Fibroblast of skin of left quadriceps (primary cell): ENCODE data around the gene OST4.
"Not testable (repeated sequence)": the region's sequence is repeated elsewhere in the genome, so short reads cannot be mapped to it uniquely, and the experiment has no call there.

Experiments
- DNase-seq, 2 experiments: peaks; one replicate each; pipeline ENCODE4 v3.0.0-alpha.2; 2013; ENCODE audit warnings: low read depth in 2 of 2

Gene OST4

DNA sequence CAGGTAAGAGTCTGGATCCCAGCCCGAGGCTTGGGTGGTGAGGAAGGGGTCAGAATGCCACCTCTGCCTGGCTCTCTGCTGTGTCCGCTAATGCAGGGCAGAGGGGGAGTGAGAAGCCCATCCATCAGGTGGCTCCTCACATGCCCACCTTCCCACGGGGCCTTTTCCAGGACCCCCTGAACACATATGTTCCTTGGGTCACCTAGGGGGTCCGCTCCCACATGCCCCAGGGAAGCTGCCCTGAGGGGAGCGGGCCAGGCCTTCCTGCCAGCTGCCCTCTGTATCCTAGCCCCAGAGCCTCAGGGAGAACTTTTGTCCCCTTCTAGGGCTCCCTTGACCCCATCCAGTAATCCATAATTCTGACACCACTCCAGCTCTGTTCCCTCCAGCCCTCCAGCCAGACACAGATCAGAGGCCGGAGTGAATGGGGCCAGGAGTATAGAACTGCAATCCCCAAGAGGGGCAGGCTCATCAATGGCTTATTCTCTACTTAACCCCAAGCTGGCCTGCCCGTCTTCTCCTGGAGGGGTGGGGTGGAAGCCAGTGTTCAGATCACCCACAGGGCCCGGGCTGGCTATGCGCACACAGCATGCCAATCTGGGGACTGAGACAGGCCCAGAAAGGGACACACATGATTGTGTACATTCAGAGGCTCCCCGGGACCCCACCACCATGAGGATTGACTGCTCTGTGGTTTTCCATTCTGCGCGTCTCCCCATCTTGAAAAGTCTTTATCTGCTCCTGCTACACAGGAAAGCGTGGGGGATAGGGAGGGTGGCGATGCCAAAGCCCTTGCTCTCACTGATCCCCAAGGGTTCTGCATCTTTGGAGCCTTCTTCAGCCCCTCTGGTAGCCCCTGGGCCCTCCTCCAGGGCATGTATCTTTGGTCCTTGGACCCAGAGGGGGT, 8.0 kb upstream of the OST4 start:
- DNase-seq: no peak

DNA sequence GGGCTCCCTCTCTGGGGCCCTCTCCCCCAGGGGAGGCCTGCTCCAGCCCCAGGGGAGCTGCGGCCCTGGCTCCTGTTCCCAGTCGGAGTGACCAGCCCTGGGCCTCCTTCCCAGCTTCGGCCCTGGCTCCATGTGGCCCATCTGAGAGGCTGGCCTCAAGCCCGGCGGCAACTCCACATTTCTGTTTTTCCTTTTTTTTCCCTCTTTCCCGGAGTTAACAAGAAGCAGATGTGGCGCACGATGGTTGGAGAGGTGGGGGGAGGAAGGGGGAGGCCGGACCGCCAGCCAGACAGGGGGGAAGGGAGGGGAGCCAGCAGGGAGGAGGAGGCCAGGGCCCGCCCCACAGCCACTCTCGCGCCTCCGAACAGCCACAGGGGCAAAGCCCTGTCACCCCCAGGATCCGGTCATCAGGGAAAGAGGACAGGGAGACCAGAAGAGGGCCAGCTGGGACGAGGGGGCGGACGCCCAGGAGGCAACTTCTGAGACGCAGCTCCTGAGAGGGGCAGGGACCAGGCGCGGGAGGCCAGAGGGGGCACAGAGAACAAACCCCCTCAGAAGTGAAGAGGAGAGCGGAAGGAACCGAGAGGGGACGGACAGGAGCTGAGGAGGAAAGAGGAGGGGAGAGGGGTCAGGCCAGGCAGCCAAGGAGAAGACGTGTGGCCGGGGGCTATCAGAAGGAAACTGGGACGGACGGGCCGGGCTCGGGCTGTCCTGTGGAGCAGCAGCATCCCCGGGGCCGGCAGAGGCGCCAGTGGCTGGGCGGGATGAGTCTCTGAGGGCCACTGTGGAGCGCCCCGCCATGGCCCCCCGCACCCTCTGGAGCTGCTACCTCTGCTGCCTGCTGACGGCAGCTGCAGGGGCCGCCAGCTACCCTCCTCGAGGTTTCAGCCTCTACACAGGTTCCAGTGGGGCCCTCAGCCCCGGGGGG, 7.1 kb upstream of the OST4 start, which contains the start of gene EMILIN1:
Gene EMILIN1, plus strand, starts transcription at position 349 of the 928 bp plus-strand sequence. Its CDS starts 451 bp downstream, at position 800.
- DNase-seq: peak; percentile 94

DNA sequence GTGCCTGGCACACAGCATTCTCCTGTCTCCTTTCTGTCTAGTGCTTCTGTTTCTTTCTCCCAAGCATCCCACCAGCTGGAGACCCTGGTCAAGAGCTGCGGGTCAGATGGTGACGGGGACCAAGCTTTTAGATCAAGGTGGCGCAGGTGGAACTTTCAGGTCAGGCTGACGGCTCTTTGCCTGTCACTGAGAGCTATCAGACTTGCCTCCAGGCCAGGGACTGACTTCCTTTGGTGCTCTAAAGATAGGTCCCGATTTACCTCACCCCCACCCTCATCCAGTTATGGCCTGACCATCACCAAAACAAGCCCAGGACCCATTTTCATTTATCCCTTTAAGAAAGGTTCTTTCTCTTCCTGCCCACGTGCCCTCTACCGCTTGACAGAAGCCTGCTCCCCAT, 5.8 kb upstream of the OST4 start:
- DNase-seq: no peak

DNA sequence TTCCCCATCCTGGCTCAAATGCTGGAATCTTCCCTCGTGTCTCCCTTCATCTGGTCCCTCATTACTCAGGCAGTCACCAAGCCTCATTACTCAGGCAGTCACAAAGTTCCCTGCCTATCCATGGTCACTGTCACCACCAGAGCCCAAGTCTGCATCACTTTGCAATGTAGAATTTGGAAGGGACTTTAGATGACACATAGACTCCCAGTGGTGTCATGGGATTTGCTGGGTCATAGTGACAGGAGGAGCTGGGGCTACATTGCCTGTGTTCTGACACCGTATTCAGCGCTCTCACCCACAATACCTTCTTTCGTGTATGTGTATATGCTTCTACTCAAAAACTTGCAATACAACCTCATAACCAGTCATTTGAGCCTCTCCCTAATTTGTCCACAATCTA, 4.9 kb upstream of the OST4 start:
- no peak for DNase-seq

DNA sequence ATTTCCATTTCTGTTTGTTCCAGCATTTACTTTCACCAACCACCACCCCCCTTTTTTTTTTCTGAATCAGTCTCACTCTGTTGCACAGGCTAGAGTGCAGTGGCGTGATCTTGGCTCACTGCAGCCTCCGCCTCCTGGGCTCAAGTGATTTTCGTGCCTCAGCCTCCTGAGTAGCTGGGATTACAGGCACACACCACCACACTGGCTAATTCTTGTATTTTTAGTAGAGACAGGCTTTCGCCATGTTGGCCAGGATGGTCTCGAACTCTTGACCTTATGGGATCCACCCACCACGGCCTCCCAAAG, 4.1 kb upstream of the OST4 start:
- not testable (repeated sequence) for DNase-seq

DNA sequence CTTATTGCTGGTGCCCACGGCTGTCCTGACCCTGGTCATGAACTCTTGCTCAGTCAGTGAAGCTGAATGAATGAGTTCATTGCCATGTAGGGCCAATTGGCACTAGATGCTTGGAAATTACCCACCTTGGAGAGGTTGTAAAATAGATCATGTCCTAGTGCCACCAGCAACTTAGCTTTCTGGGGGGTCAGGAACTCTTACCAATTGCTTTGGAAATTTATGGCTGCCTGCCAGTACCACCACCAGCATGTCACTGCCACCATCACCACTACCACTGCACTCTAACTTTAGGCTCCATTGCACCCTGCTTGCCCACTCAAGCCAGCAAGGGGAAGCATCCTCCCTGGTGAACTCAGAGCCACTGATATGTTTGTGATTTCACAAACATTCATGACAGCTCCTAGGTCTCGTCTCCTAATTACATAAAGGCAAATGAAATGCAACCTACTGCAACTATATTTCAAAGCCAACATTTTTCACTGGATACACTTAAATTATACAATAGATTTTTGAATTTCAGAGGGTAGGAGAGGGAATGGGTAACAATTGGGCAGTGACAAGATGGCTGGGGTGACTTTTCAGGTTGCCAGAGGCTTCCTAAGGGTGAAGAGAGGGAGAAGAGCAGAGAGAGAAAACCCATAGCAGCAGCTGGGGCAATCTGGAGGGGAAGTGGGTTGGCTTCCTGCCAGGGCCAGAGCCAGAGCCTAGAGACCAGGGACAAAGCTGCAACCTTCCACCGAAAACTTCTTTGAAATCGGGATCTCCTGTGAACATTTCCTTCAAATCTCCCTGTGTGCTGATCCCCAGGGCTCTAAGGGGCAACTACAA, 3.5 kb upstream of the OST4 start:
- DNase-seq: no peak

DNA sequence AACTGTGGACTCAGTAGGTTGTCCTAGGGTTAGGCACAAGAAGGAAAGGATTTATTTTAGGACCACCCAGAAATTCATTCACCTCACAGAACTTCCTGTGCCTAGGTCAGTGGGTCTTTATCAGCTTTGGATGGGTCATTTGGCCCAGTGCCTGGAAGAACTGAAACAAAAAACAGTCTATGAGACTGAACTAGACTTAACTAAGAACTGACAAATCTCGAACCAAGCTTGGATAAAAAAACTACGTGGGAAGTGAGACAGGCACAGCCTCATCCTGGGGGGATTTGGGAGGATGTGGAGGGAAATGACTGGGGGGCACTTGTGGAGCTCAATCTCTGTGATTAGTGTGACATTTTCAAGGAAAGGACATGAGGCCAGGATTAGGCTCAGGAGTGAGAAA, 2.3 kb upstream of the OST4 start:
- DNase-seq: no peak

DNA sequence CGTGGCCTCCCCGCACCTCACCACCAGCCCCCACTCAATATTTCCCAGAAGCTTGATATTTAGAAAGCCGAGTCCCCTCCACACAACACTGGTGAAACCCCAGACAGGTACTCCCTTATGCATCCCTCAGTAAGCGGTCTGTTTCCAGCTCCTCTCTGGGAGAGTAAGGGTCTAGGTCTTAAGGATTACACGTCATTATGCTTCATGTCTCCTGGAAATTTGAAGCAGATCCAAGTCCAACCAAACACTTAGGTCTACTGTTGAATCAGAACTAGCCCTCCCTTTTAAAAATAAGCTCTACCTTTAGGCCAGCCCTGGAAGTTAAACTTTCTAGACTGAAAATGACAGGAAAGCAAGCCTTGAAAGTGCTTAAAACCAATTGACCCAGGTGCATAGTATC, 1.5 kb upstream of the OST4 start:
- peak in 1 of 2 experiments; percentile 41 for DNase-seq

DNA sequence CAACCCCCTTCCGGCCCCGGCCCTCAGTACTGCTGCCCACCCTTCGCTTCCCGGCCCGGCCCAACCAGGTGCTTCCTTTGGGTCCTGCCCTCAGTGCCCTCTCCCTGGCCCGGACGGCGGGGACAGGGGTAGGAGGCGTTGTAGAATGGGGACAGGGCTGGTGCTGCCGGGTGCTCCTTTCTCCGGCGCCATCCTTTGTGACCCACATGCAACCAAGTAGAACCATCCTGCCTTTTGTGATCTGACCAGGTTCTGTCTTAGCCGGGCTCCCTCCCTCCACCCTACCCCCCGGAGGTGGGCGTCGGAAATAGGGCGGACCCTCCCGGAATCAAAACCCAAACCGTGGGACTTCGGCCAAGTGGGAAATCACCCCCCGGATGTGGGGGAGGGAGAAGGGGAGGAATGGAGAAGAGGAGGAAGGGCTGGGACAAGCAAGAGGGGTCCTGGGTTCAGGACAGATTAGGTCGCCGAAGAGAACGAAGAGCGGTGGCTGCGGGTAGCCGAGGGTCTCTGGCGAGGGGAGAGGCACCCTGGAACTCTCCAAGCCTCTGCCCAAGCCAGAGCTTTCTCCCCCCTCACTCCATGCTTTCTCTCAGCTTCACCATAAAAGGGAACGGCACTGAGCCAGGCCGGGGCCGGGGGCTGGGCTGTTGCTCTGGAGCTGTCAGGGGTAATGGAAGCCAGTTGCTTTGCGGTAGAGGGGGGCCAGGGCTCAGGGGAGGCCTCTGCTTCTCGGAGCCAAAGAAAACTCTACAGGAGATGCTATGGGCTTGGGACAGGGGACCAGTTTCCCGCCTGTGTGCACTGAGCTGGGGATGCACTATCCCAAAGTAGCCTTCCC, 756 bp upstream of the OST4 start:
- peak; percentile 86 to 87 for DNase-seq

DNA sequence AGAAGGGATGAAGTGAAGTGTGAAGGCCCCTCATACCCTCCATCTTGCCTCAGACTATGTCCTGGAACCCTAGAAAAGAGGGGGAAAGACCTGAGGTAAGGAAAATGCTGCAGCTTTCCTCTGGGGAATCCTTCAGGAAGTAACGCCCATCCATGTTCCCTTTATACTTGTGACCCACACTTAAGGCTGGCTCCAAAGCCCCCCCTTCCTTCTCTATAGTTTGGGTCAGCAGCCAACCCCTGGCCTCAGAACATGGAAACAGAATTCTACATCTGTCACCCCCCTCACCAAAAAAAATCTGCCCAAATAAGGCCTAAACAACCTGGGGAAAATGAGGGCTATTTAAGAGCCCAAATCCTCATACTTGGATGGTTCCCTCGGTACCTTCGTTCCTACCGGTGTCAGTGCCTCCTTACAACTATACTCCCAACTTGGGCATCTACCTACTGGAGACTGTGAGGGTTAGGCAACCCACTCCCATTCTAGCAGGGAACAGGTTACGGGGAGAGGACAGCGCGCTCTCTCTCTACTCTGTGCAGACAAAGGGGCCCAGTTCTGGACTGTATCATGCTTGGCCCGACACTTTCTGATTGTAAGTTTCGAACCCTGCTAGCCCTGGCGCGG, 689 bp downstream of the OST4 start:
- DNase-seq: no peak

DNA sequence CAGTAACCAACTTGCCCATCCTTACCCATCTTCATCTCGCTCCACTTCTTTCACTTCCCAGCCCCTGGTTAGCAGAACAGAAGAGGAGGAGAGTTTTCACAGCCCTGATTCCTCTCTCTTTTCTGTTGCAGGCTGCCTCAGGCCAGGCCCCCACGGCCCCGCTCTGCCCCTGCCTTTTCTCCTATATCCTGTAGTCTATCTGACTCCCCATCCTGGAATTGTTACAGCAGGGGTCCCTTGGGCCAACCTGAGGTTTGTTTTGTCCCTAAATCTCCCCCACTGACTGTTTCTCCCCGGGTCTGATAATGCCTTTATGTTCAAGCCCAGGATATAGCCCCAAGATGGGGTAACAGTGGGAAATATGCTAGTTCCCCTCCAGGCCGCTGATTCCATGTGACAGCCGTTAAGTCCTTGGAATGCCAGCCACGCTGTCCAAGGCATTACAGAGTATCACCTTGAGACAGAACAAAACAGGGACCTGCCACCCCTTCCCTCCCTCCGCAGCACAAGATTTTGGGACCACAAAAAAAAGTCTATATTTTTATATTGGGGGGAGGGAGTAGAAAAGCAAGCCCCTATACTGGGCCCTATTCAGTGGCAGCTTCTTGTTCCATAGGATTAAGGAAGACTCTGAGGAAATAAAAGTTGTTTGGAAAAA, 1.4 kb downstream of the OST4 start:
- no peak for DNase-seq

DNA sequence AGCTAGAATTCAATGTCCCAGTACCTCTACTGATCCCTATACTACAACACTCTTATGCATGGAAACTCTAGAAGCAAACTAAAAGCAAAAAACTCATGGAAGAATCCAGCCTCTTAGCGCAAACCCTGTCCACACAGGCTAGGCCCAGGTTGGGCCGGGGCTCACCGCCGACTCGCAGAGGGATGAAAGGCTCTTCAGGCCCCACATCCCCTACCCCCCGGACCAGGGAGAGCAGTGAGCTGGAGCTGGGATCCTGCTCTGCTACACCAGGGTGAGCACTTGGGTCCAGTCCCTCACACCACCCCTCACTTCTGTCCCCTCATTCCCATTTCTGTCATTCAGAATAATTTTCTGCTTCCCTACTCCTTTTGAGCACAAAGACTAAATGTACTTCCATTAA, 2.0 kb downstream of the OST4 start:
- no peak for DNase-seq

DNA sequence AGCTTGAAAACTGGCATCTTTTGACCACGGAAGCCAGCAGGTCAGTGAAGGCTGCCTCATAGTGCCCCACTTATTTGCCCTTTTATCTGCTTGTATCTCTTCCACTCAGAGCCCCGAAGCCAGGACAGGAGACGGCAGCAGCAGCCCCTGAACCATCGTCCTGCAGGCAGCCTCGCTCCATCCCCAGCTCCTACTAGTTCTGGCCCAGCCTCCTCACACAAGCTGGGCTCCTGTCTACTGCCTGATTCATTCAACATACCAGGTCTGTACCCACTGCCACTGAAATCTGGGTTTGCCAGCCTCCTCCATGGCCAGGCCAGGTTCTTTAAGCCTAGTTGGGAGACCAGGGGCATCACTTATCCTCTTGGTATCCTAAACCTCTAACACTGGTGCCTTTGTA, 4.1 kb downstream of the OST4 start:
- DNase-seq: no peak

DNA sequence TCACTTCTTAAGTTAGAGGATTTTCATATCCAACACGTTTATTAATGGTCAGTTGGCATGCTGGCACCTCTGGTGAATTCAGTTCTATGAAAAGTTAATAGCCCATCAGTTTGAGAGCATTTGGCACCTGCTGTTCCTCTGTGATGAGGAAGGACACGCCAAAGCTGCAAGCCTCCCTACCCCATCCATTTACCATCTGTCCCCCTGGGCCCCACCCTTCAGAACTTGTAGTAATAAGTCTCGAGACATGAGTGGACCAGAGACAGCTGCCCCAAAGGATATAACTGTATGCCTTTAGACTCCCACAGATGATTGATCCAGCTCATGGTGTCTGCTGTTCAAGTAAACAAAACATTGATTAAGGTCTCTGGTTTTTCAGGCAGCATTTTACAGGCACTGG, 6.3 kb downstream of the OST4 start:
- no peak for DNase-seq

DNA sequence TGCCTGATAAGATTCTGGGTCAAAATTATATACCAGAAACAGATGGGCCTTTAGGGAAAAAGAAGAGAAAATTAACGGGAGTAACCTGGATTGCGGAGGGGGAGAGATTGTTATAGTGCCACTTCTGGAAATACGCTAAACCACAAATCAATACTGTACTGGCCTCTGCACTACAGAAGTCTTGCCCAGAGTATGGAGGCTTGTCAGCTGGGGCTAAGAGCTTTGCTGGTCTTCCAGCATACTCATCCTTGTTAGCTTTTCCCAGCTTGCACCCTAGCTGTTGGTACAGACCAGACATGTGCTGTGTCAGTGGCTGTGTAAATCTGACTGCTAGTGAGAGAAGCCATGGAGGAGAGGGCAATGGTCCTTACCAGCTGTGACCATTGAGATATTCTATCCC, 11.1 kb downstream of the OST4 start:
- no peak for DNase-seq

DNA sequence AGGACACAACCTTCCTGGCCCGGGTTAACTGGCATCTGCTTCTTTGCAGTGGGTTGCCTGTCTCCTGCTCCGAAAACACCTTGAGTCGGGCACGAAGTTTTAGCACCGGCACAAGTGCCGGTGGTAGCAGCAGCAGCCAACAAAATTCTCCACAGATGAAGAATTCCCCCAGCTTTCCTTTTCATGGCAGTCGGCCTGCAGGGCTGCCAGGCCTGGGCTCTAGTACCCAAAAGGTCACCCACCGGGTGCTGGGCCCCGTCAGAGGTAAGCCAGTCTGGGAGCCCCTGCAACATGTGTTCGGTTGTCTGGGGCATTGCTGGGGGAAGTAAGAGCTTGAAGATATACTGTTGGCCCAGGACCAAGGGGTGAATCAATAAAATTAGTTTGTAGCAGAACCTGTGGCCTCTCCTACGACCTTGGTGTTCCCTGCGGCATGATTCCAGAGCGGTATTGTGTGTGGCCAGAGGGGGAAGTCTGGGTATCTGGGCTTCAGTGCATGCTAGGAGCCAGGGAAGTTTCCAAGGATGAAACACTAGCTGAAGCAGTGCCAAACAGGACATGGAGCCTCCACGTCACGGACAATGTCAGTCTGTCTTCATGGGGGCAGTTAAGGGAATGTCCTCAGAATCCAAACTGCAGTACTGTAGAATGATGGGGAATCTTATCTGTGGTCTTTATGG, 12.2 kb downstream of the OST4 start:
- no peak for DNase-seq

DNA sequence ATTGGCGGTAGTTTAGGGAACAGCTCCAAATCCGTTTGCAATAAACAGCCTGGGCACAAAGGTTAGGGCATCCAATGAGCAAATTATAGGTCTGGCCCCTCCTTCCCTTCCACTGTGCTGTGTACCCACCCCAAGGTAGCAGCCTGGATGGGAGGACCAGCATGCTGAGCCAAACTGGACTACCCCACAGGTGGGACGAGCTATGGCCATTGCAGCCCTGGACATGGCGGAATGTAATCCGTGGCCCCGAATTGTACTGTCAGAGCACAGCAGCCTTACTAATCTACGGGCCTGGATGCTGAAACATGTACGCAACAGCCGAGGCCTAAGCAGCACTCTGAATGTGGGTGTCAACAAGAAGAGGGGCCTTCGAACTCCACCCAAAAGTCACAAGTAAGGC, 13.2 kb downstream of the OST4 start:
- no peak for DNase-seq

DNA sequence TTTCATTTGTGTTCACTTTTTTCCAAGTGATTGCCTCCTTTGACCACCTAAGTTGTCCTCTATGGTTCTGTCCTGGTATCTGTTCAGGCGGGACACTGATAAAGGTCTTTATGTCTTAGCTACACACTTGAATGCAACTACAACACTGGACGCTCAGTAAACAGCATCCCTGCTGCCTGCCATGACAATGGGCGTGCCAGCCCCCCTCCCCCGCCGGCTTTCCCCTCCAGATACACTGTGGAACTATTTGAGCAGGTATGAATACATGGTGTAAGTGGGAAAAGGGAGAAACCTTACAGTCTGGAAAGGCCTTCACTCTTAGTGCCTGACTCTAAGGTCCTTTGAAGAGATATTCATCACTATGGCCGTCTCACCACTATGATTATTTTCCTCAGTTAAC, 14.3 kb downstream of the OST4 start:
- no peak for DNase-seq

DNA sequence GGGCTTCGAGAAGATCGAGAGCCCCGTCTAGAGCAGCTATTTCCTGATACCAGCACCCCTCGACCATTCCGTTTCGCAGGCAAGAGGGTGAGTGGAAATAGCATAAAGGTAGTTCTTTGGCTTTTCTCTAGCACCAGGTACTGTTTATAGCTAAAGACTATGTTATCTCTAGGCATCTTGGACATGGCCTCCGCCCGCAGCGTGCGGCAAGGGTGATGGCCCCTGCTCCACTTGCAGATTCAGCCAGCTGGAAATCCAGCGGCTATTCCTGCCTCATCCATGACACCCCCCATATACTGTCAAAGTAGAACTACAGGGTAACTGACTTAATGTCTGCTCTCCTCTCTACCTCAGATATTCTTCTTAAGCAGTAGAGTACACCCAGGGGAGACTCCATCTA, 16.7 kb downstream of the OST4 start:
- no peak for DNase-seq
